Measurements from ENCODE around the gene STAT5B.
"Not testable (repeated sequence)": the region's sequence is repeated elsewhere in the genome, so short reads cannot be mapped to it uniquely, and the experiment has no call there.

STAT5B gene

DNA sequence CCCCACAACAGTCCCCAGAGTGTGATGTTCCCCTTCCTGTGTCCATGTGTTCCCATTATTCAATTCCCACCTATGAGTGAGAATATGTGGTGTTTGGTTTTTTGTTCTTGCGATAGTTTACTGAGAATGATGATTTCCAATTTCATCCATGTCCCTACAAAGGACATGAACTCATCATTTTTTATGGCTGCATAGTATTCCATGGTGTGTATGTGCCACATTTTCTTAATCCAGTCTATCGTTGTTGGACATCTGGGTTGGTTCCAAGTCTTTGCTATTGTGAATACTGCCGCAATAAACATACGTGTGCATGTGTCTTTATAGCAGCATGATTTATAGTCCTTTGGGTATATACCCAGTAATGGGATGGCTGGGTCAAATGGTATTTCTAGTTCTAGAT lies 11.8 kb downstream of the STAT5B start:
- DNase-seq = not testable (repeated sequence)

DNA sequence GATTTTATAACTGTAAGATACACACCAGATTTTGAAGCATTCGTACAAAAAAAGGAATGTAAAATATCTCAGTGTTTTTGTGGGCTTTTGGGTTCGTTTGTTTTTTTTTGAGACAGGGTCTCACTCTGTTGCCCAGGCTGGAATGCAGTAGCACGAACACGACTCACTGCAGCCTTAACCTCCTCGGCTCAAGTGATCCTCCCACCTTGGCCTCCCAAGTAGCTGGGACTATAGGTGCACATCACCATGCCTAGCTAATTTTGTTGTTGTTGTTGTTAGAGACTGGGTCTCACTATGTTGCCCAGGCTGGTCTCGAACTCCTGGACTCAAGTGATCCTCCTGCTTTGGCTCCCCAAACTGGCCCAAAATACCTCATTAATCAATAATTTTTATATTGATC lies 15.9 kb downstream of the STAT5B start:
- no peak for DNase-seq

DNA sequence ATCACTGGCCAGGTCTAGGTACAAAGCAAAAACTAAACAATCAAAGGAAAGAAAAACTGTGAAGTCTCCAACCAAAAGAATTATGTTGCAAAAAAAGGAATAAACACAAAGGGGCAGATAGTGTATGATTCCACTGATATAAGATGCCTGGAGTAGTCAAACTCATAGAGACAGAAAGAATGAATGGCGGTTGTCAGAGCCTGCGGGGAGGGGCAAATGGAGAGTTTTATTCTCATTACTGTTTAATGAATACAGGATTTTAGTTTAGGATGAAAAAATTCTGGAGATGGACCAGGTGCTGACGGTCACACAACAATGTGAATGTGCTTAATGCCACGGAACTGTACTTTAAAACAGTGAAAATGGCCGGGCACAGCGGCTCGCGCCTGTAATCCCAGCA lies 20.7 kb downstream of the STAT5B start:
- DNase-seq = no peak

DNA sequence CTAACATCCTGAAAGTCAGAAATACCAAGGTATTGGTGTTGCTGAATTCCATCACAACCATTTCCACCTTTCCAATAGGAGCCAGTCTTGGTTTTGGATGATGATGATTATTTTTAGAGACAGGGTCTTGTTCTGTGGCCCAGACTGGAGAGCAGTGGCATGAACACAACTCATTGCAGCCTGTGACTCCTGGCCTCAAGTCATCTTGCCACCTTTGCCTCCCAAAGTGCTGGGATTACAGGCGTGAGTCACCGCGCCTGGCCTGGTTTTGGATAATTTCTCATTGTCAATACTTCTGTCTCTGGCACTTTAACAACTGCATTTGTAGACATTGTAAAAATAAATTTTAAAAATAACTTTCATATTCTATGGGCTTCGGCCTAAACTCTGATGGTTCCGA lies 22.6 kb downstream of the STAT5B start:
- no peak for DNase-seq

DNA sequence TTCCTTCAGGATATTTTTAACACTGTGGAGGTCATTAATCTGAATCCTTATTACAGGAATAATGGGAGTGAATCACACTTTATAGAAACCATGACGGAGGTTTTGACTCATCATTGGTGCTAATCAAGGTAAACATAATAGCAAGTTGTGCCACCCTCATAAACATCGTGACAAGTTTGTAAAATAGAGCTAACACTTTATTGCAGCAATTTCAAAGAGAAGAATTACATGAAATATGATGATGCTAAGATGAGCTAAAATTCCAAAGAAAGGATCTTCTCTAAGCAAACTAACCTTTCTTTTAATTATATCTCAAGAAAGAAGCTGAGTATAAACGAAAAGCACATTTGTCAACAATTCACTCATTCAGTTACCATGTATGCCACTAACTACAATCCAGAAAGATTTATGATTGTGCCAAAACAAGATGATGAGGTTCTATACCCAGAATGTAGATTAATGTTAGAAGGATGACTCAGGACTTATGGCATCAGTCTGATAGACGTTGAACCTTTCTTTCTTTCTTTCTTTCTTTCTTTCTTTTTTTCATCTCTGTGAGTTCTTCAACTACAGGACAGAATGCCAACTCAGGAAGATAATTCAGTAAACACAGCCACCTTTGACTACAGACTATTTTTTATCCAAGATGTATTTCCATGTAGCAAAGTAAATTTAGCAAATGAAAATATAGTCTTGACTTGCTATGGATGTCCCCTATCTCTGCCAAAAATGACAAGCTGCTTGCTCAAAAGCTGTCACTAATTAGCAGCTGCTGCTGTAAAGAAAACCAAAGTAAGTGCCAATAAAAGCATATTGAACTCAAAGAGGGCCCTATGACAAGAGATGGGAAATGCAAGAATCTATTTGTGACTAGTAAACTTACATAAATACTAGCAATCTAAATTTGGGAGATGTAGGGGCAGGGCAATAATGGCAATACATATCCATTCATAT lies 23.3 kb downstream of the STAT5B start:
- no peak for DNase-seq

DNA sequence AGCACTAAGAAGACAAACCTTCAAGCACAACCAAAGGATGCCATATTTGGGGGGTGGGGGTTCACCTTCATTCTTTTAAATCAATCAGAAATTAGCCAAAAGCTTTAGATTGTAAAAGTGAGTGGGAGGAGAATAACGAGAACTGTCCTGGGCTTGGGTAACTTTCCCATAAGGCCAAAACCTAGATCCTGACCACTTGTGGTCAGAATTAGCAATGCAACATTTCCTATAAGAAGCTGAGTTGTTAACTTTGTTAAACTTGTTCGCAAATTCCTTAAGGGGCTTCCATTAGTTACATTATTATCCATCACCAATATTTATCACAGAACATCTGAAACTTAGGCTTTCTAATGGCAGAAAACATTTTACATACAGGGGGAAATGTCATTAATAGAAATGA lies 25.1 kb downstream of the STAT5B start:
- DNase-seq = no peak

DNA sequence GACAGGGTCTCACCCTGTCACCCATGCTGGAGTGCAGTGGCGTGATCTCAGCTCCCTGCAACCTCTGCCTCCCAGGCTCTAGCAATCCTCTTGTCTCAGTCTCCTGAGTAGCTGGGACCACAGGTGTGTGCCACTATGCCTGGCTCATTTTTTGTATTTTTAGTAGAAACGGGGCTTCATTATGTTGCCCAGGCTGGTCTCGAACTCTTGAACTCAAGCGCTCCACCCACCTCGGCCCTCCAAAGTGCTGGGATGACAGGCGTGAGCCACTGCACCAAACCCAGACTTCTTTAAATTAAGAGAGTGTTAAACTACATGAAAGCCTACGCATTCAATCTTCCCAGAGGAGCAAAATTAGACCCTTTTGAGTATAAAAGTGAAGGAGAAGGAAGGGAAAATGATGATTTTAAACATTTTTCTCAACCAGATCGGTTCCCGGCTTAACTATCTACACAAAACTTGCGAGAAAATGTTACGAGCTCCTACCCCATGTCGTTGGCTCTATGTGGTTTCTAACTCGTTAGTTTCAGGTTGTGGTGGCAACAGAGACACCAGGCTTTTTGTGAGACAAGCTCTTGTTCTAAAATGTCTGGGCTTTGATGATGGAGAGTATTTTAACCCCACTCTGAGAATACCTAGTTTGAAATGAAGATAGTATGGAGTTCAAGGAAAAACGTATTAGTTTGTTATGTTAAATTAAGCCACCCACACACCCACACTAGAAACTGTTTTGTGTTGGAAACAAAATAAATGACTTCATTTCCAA lies 26.3 kb downstream of the STAT5B start:
- DNase-seq = peak; percentile 72

DNA sequence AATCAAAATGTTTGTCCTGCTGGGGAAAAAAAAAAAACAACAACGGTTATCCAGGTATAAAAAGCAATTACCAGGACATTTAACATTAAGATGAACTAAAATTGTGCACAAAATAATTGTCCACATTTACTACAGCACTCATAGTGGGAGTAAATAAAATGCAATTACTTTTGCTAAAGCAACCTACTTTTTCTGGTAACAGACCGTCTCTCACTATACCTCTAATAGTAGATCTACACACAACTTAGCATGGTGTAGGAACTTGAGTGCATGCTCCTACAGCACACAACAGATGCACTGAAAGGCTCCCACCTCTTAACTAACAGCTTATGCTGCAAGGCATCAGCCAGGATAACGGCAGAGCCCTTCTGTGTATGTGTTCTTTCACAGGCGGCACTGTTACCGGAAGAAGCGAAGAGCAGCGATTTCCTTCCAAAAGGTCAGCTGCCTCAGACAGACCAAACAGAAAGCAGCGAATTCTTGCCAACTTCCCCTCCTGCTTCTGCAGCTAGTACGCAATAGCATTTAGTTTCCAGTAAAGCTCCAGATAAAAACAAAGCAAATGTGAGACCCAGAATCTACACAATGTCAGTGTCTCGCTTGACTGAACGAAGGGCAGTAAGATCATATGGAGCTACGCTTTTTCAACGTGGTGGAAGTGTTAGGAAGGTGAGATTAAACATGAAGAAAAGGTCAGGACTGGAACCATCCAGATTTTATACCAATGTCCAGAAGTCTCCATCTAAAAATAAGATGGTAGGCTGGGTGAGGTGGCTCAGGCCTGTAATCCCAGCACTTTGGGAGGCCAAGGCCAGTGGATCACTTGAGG lies 27.6 kb downstream of the STAT5B start:
- peak; percentile 87 for DNase-seq

DNA sequence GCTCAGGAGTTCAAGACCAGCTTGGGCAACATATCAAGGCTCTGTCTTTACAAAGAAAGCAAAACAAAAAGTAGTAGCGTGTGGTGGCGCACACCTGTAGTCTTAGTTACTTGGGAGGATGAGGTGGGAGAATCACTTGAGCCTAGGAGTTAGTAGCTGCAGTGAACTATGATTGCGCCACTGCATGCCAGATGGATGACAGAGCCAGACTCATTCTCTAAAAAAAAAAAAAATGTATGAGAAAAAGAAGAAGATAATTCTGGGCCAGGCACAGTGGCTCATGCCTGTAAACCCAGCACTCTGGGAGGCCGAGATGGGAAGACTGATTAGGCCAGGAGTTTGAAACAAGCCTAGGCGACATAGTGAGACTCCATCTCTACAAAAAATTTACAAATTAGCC lies 28.5 kb downstream of the STAT5B start:
- no peak for DNase-seq

DNA sequence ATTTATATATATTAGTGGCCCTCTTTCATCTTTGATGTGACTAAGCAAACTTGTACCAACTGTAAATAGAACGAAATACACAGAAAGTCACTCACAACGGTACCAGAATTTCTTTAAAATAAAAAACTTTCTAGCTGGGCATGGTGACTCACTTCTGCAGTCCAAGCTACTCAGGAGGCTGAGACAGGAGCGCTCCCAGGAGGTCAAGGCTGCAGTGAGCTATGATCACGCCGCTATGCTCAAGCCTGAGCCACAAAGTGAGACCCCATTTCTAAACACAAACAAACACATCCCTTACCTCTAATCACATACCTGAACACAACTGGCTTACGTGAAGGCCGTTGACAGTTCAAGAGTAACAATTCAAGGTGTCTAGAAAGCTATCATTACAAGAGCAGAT lies 29.7 kb downstream of the STAT5B start:
- DNase-seq = no peak

DNA sequence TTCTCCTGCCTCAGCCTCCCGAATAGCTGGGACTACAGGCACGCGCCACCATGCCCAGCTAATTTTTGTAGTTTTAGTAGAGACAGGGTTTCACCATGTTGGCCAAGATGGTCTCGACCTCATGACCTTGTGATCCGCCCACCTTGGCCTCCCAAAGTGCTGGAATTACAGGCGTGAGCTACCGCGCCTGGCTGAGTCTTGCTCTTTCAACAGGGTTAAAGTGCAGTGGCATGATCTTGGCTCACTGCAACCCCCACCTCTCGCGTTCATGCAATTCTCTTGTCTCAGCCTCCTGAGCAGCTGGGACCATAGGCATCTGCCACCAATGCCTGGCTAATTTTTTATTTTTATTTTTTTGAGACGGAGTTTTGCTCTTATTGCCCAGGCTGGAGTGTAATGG lies 31.0 kb downstream of the STAT5B start:
- DNase-seq = not testable (repeated sequence)

DNA sequence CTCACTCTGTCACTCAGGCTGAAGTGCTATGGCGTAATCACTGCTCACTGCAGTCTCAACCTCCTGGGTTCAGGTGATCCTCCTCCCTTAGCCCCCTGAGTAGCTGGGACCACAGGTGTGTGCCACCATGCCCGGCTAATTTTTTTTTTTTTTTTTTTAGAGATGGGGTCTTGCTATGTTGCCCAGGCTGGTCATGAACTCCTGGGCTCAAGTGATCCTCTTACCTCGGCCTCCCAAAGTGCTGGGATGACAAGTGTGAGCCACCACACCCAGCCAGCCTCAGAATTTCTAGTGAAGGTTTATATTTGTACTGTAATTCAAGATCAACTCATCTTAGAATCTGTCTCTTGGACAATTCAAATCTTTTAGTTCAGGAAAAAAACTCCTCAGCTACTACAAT lies 32.1 kb downstream of the STAT5B start:
- not testable (repeated sequence) for DNase-seq

DNA sequence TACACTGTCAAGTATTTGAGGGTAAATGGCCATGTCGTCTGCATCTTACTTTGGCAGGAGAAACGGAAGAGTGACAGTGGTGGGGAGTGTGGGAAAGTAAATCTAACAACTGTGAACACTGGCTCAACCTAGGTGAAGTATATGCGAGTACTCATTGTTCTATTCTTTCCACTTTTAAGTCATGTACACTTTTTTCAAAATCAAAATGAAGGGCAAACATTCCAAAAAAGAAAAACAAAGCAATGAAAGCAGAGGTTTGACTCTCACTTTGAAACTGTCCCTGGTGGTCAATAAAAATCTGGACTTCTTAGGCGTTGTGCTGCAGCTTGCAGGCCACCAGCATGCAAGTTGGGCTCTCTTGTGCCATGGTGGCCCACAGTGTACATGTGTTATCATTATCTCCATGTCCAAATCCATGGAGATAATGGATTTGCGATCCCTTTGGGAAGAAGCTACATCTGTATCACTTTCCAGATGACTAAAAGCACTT lies 32.7 kb downstream of the STAT5B start:
- DNase-seq = no peak

DNA sequence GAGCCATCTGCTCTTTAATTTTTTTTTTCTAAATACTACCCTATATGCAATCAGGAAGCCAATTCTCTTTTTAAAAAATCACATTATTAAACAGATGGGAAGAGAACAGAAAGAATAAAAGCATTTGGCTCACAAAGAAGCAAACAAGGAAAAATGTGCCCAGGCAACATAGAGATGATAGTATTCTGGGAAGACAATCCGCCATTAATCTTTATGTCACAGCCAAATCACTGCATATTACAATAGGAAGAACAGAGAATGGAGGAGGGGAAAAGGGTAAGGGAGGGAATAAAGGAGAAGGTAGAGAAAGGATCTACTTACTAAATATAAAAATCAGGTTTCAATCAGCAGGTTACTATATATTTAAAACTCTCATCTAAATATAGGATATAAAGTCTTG lies 34.3 kb downstream of the STAT5B start:
- DNase-seq = no peak

DNA sequence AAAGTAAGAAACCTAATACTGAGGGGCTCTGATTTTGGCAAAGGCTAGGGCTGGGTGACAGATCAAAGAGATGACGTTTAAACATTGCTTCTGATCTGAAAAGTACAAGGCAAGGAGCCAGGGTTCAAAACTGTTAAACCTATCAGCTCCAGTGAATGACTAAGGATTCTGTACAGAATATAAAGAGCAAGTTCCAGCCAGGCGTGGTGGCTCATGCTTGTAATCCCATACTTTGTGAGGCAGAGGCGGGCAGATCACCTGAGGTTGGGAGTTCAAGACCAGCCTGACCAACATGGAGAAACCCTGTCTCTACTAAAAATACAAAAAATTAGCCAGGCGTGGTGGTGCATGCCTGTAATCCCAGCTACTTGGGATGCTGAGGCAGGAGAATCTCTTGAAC lies 35.3 kb downstream of the STAT5B start:
- not testable (repeated sequence) for DNase-seq

DNA sequence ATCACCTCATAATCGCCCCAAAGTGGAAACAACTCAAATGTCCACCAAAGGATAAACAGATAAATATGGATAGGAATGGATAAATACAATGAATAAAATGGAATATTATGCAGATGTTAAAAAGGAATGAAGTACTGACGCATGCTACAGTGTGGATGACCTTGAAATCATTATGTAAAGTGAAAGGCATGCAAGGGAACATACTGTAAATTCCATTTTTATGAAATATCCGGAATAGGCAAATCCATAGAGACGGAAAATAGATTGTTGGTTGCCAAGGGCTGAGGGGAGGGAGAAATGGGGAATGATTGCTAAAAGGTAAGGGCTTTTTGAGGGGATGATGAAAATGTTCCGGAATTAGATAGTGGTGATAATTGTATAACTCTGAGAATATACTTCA lies 36.0 kb downstream of the STAT5B start:
- no peak for DNase-seq

DNA sequence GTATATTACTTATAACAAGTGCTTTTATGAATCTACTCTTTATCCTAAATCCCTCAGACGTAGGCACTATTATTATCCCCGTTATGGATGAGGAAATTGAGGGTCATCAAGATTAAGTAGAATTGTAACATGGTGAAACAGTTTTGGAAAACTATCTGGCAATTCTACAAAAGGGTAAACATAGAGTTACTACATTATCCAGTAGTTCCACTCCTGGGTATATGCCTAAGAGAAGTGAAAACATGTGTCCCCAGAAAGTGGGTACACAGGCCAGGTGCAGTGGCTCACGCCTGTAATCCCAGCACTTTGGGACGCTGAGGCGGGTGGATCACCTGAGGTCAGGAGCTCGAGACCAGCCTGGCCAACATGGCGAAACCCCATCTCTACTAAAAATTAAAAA lies 36.6 kb downstream of the STAT5B start:
- not testable (repeated sequence) for DNase-seq

DNA sequence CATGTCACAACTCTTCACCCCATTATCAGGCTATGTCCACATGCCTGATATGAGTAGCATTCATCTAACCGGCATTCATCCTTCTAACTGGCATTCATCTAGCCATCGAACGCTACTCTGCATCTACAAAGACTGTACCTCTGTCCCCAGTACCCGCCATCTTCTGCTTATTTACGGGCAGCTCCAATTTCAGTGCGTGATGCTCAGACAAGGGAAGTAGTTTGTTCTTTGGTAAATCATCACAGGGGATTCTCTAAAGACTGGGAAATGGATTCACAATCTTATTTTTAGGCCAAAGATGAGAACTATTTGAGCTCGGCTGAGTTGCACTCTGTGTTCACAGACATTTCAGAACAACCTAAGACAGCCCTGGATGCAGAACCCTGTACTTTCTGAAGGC lies 39.4 kb downstream of the STAT5B start:
- DNase-seq = no peak

DNA sequence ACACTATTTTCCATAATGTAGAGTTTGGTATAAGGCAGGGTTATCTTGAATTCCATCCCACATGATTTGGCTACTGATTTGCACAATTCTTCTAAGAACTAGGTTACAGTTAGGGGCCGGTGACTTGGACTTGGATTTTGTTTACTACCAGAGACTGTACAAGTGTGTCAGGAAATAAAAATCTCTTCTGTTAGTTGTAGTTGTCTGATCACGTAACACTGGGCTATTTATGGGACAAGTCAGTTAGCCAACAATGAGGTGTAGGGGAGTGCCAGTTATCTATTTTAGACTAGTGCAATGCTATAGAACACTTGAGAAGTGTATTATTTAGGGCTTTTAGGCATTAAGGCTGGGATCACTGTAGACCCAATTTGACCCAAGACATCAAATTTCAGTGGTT lies 42.2 kb downstream of the STAT5B start:
- DNase-seq = no peak

DNA sequence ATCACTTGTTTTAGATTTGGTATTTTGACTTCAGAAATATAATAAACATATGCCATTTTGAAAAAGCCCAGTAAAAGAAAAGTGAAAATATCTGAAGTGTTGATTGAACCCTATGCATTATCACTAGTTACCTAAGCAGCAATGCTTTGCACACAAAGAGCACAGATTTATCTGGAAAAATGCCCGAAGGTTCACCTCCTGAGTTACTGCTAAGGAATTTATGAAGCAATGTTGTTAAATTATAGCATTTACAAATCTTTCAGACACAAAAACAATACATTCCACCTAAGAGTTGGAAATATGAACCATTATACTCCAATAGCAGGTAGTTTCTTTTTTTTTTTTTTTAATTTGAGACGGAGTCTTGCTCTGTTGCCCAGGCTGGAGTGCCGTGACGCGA lies 43.0 kb downstream of the STAT5B start:
- DNase-seq = no peak

DNA sequence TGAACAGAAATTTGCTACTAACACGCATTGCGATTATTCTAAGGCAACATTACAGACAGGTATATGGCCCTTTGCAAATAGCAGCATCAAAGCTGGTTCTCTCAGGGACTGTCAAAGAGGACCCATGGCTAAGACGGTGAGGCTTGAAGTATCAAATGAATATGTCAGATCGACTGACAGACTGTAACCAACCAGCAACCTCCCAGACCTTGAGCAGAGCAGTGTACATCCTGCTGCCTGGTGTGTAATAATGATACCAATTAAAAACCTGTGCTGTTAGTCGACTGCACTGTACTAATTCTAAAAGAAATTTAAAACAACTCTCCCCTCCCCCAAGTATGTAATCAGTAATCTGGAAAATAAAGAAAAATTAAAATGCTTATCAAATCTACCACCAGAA lies 46.0 kb downstream of the STAT5B start:
- DNase-seq = no peak

DNA sequence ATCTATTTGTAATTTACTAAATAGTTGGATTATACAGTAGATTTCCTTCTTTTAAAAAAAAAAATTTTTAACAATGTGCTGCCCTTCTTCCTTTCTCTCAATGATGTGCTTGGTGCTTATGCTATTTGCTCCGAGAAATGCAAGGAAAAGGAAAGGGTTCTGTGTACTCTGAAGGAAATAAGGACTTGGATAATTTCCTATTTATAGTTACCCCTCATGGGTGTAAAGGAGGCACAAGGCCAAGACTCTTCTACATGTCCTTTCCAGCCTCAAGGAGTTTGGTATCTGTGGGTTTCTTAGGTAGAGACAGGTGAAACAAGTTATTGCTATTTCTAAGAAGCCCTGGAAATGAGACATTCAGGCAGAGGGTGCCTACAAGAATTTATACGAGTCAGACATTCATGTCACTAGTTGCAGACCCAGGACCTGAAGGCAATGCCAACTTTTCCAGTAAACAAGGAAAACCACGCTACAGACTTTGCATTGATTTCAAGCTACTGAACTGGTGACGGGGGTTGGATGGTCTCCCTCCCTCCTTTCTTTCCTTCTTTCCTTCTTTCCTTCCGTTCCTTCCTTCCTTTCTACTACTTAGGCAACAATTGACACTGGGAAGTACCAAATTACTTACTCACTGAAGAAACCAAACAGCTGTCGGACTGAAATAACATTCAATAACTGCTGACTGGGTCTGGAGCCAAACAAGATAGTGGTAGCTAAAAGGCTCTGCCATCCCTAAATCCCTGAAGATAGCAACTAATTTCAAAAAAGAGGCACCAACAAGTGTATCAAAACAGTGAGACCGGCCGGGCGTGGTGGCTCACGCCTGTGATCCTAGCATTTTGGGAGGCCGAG lies 48.1 kb downstream of the STAT5B start:
- DNase-seq = no peak
